ENCODE data around the gene NCOA7.

Gene NCOA7

GRCh38 chr6:125944896-125945295, 154.1 kb downstream of the NCOA7 start:
- no peak overlapping the region for H2AFZ ChIP-seq (ENCODE audit: low read length)
- H3K4me2 ChIP-seq (ENCODE audit: low read depth, low read length): no peak overlapping the region
- H3K9ac ChIP-seq (ENCODE audit: low read length): no peak overlapping the region
- no peaks in the 10 kb centered on the region for H3K9me2 ChIP-seq (replicated peaks; ENCODE audit: insufficient read depth, low read length)
- H3K4me3 ChIP-seq (ENCODE audit: low read length): no peak overlapping the region
- no peak for TF ChIP-seq EZH2phosphoT487 (IDR thresholded peaks at IDR 0.05; ENCODE audit: low read length)
- TF ChIP-seq CTCF (IDR thresholded peaks at IDR 0.05; ENCODE audit: low read length): no peak
- no peak for TF ChIP-seq EZH2 (optimal IDR thresholded peaks at IDR 0.05; ENCODE audit: low read depth, low read length)
- DNase-seq: no peak
- no peaks in the 10 kb centered on the region for H3K9me3 ChIP-seq (replicated peaks; ENCODE audit: insufficient read depth, low read length)
- no peaks in the 10 kb centered on the region for H3K4me1 ChIP-seq (ENCODE audit: low read length)
- H3K79me2 ChIP-seq (ENCODE audit: low read length): no peaks in the 10 kb centered on the region
- H3F3A ChIP-seq (ENCODE audit: insufficient read depth, low read length): no peaks in the 10 kb centered on the region
- no peaks in the 10 kb centered on the region for H3K36me3 ChIP-seq (replicated peaks; ENCODE audit: insufficient read depth, low read length)
- no peaks in the 10 kb centered on the region for H3K27me3 ChIP-seq (replicated peaks; ENCODE audit: insufficient read depth, low read length)
- H4K20me1 ChIP-seq (ENCODE audit: insufficient read depth, low read length): no peaks in the 10 kb centered on the region
- H3K27ac ChIP-seq (ENCODE audit: low read length): no peak overlapping the region

- H3K9ac ChIP-seq (ENCODE audit: low read length): no peak overlapping the region
- H3K9me2 ChIP-seq (replicated peaks; ENCODE audit: insufficient read depth, low read length): no peaks in the 10 kb centered on the region
- no peaks in the 10 kb centered on the region for H3K79me2 ChIP-seq (ENCODE audit: low read length)
- no peak for DNase-seq
- no peaks in the 10 kb centered on the region for H4K20me1 ChIP-seq (ENCODE audit: insufficient read depth, low read length)
- no peaks in the 10 kb centered on the region for H3K4me1 ChIP-seq (ENCODE audit: low read length)
- H3F3A ChIP-seq (ENCODE audit: insufficient read depth, low read length): no peaks in the 10 kb centered on the region
- H2AFZ ChIP-seq (ENCODE audit: low read length): no peak overlapping the region
- no peaks in the 10 kb centered on the region for H3K27me3 ChIP-seq (replicated peaks; ENCODE audit: insufficient read depth, low read length)
- H3K4me3 ChIP-seq (ENCODE audit: low read length): no peak overlapping the region
- H3K36me3 ChIP-seq (replicated peaks; ENCODE audit: insufficient read depth, low read length): no peaks in the 10 kb centered on the region
- H3K27ac ChIP-seq (ENCODE audit: low read length): no peak overlapping the region
- TF ChIP-seq CTCF (IDR thresholded peaks at IDR 0.05; ENCODE audit: low read length) (no peak), EZH2 (optimal IDR thresholded peaks at IDR 0.05; ENCODE audit: low read depth, low read length) (no peak), EZH2phosphoT487 (IDR thresholded peaks at IDR 0.05; ENCODE audit: low read length) (no peak)
- H3K9me3 ChIP-seq (replicated peaks; ENCODE audit: insufficient read depth, low read length): no peaks in the 10 kb centered on the region
- H3K4me2 ChIP-seq (ENCODE audit: low read depth, low read length): no peak overlapping the region
Observed at GRCh38 chr6:125945378-125946141, 154.8 kb downstream of the NCOA7 start.

- Histone ChIP-seq H3K9me3 (replicated peaks; ENCODE audit: insufficient read depth, low read length) (no peaks in the 10 kb centered on the region), H3K27ac (ENCODE audit: low read length) (no peak overlapping the region), H3K36me3 (replicated peaks; ENCODE audit: insufficient read depth, low read length) (no peaks in the 10 kb centered on the region), H3K79me2 (ENCODE audit: low read length) (no peaks in the 10 kb centered on the region), H3K4me1 (ENCODE audit: low read length) (peaks cover 2% of the 10 kb centered on the region; the same call in 1 of the 2 replicates), H3K4me3 (ENCODE audit: low read length) (no peak overlapping the region), H3K27me3 (replicated peaks; ENCODE audit: insufficient read depth, low read length) (no peaks in the 10 kb centered on the region), H4K20me1 (ENCODE audit: insufficient read depth, low read length) (no peaks in the 10 kb centered on the region), H3K9ac (ENCODE audit: low read length) (no peak overlapping the region), H3F3A (ENCODE audit: insufficient read depth, low read length) (no peaks in the 10 kb centered on the region), H3K4me2 (ENCODE audit: low read depth, low read length) (no peak overlapping the region), H3K9me2 (replicated peaks; ENCODE audit: insufficient read depth, low read length) (no peaks in the 10 kb centered on the region), H2AFZ (ENCODE audit: low read length) (no peak overlapping the region)
- DNase-seq: no peak
- no peak for TF ChIP-seq EZH2phosphoT487 (IDR thresholded peaks at IDR 0.05; ENCODE audit: low read length)
- TF ChIP-seq CTCF (IDR thresholded peaks at IDR 0.05; ENCODE audit: low read length): no peak
- TF ChIP-seq EZH2 (optimal IDR thresholded peaks at IDR 0.05; ENCODE audit: low read depth, low read length): no peak
Observed at GRCh38 chr6:125947615-125948014, 156.9 kb downstream of the NCOA7 start.

Data from MM.1S (cell line).